Fibroblast of villous mesenchyme (primary cell): ENCODE data around the gene SLC17A2. TPM values are rescaled to one million over a fixed set of nuclear protein-coding genes. Genes with fewer than 3 reads are reported as not detected.

Experiments used
- DNase-seq: peaks from one replicate; pipeline ENCODE4 v3.0.0-alpha.2; 2010; ENCODE audit warnings: low read depth
- H3K4me3 ChIP-seq: 2 replicates; pipeline ENCODE4 v1.5.1; 2011; ENCODE audit warnings: low read depth, mild to moderate bottlenecking, low read length
- total RNA-seq: library from RNA; depleted of rRNA; stranded (reverse); fragments of >200 nt; gene quantifications from 2 replicates; pipeline ENCODE4 v1.2.3, GENCODE V29; 2012
- TF ChIP-seq, protein P1 (sequence below): IDR thresholded peaks from 2 replicates; pipeline ENCODE4 v1.5.1; 2012; ENCODE audit warnings: low read depth, mild to moderate bottlenecking, low read length; ENCODE audit not compliant: insufficient read depth

The SLC17A2 gene
- total RNA-seq, 1 donor = not detected

DNA sequence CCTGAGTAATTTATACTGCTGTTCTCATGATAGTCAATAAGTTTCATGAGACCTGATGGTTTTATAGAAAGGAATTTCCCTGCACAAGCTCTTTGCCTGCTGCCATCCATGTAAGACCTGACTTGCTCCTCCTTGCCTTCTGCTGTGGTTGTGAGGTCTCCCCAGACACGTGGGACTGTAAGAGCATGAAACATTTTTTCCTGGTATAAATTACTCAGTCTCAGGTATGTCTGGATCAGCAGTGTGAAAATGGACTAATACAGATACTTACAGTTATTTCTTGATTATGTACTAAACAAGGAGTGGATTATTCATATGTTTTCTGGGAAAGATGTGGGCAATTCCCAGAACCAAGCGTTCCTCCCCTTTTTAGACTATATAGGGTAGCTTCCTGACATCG lies 30.2 kb upstream of the SLC17A2 start:
- DNase-seq = no peak
- TF ChIP-seq, protein P1, sequence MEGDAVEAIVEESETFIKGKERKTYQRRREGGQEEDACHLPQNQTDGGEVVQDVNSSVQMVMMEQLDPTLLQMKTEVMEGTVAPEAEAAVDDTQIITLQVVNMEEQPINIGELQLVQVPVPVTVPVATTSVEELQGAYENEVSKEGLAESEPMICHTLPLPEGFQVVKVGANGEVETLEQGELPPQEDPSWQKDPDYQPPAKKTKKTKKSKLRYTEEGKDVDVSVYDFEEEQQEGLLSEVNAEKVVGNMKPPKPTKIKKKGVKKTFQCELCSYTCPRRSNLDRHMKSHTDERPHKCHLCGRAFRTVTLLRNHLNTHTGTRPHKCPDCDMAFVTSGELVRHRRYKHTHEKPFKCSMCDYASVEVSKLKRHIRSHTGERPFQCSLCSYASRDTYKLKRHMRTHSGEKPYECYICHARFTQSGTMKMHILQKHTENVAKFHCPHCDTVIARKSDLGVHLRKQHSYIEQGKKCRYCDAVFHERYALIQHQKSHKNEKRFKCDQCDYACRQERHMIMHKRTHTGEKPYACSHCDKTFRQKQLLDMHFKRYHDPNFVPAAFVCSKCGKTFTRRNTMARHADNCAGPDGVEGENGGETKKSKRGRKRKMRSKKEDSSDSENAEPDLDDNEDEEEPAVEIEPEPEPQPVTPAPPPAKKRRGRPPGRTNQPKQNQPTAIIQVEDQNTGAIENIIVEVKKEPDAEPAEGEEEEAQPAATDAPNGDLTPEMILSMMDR = no peak
- H3K4me3 ChIP-seq = no peak overlapping the region

DNA sequence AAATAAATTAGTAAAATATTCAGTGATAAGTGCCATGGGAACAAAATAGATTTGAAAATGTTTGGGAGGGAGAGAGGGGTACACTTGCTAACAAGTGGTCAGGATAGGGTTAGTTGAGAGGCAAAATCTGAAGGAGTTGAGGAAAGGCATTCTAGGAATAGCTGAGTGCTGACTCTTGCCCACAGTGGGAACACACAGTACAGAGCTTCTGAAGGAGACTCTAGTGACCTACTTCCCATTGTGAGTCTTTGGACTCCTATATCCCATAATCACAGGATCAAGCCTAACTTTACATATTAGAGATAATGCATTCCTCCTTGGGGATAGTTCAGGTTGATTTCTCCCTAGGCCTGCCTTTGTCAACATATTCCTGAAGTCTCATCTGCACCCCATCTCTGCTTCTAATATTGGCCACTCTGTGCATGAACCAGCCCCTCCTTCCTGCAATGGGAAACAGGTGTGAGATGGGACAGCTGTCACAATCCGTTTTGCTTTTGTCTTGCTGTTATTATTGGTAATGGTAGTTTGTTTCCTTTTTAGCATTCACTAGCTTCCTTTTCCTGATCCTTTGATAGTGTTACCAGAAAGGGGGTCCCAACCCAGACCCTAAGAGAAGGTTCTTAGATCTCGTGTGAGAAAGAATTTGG lies 29.5 kb upstream of the SLC17A2 start:
- TF ChIP-seq, protein P1 = no peak
- no peak overlapping the region for H3K4me3 ChIP-seq
- peak; percentile 21 for DNase-seq

DNA sequence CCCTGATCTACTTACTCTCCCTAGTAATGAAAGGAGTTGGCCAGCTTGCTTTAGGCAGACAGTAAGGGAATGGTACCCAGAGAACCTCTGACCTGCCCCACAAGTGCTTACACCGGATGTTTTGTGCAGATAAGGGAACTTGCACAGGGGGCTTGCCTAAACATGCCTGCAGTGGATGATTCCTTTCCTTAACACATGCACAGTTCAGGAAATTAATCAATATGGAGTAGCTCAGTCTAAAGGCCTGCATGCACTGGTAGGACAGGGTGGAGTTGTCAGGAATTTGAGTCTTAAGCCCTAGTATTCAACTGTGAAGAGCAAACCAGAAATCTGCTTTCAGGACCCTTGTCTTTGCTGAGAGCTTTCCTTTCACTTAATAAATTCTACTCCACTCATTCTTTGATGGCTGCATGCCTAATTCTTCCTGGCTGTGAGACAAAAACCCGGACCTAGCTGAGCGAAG lies 28.2 kb upstream of the SLC17A2 start:
- TF ChIP-seq, protein P1 = no peak
- no peak for DNase-seq
- no peak overlapping the region for H3K4me3 ChIP-seq

DNA sequence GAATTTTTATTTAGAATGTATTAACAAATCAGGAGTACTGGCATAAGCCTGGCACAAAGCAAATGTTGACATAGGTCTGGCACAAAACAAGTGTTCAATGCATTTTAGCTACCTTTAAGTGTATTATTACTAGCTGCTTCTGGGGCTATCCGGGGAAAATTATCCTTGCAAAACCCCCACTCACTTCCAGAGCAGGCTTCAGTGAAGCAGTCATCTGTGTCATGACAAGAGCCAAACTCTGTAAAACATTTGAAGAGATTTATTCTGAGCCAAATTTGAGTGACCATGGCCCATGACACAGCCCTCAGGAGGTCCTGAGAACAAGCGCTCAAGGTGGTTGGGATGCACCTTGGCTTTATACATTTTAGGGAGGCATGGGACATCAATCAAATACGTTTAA lies 25.7 kb upstream of the SLC17A2 start:
- DNase-seq = no peak
- TF ChIP-seq, protein P1 = no peak
- H3K4me3 ChIP-seq = no peak overlapping the region

DNA sequence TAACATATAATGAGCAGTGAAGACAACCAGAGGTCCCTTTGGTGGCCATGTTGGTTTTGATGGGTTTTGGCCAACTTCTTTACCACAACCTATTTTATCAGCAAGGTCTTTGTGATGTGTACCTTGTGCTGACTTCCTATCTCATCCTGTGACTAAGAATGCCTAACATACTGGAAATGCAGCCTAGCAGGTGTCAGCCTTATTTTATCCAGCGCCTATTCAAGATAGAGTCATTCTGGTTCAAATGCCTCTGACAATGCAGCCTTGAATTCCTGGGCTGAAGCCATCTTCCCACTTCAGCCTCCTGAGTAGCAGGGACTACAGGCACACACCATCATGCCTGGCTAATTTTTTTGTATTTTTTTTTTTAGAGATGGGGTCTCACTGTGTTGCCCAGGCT lies 24.3 kb upstream of the SLC17A2 start:
- DNase-seq = no peak
- TF ChIP-seq, protein P1 = no peak
- H3K4me3 ChIP-seq = no peak overlapping the region

DNA sequence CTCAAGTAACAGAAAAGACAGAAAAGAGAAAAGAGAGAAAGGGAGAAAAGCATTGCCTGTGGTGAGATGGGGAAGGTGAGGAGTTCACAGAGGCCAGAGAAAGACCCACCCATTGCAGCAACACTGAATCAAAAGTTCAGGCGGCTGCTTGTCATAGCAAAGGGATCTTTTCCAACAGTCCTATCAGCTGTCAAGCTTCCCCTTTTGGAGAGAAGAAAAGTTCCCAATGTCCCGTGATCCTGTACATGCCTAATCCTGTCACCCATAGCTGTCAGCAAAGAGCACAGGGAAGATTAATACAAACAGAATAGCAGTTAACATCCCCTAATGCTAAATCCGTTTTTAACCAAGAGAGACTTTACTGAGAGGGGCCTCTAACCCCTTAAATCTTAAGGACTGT lies 23.2 kb upstream of the SLC17A2 start:
- DNase-seq = no peak
- TF ChIP-seq, protein P1 = no peak
- H3K4me3 ChIP-seq = no peak overlapping the region

DNA sequence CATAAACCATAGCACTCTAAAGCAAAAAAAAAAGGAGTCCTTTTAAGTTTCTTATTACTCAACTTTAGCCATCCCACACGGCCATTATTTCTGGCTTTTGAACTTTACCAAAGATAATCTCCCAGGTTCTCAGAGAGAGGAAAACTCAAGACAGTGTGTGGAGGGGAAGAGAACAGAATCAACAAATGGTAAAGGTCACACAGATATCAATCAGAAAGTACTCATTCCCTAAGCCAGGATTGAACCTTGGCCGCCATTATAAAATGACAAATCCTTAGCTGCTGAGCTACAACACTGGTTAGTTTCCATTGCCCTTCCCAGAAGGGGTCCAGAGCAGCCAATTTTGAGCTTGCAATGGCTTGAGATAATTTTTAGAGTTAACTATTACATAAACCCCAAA lies 22.0 kb upstream of the SLC17A2 start:
- no peak for DNase-seq
- no peak overlapping the region for H3K4me3 ChIP-seq
- TF ChIP-seq, protein P1 = no peak
